ENCODE results near the gene LPP.
A peak's percentile ranks its signal among the peaks of the same experiment; 100 is the strongest.

LPP gene

GRCh38 chr3:188664795-188665194 lies 510.8 kb downstream of the LPP start:
- Histone ChIP-seq H3K9me3 (ENCODE audit: control insufficient read depth, low read length) (no peaks in the 10 kb centered on the region), H3K4me3 (ENCODE audit: extremely low read depth, insufficient read depth, low read length, poor library complexity, severe bottlenecking) (no peak overlapping the region), H3K27ac (ENCODE audit: low read depth, low read length, severe bottlenecking) (no peak overlapping the region), H3K4me1 (ENCODE audit: control insufficient read depth, insufficient read depth, low read length, poor library complexity, severe bottlenecking) (no peaks in the 10 kb centered on the region), H3K36me3 (ENCODE audit: control insufficient read depth, insufficient read depth, low read length) (peaks cover 5% of the 10 kb centered on the region)
- 88 to 100% methylated on average over 1 of the region's 3 CpGs for WGBS, 2 experiments (ENCODE audit: insufficient coverage in 2 of 2)

DNA sequence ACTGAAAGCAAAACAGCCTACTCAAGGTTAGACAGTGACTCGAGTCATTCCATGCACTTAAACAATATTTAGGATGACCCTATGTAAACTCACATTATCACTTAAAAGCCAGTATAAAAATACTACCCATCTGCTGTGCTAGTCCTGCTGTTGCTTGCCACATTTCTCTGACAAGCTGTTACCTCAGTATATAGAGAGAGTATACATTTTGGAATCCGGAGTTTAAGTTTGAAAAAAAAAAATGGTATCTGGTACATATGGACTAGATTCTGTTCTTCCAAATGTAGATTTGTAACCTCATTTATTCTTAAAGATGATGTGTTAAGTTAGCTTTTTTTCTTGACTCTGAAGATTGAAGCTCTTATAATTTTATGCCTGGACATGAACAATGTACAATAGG lies 514.0 kb downstream of the LPP start:
- Histone ChIP-seq H3K36me3 (ENCODE audit: control insufficient read depth, insufficient read depth, low read length) (peaks cover 5% of the 10 kb centered on the region), H3K27ac (ENCODE audit: low read depth, low read length, severe bottlenecking) (no peak overlapping the region), H3K4me3 (ENCODE audit: extremely low read depth, insufficient read depth, low read length, poor library complexity, severe bottlenecking) (no peak overlapping the region), H3K4me1 (ENCODE audit: control insufficient read depth, insufficient read depth, low read length, poor library complexity, severe bottlenecking) (peaks cover 8% of the 10 kb centered on the region), H3K9me3 (ENCODE audit: control insufficient read depth, low read length) (no peaks in the 10 kb centered on the region)
- WGBS, 2 experiments (ENCODE audit: insufficient coverage in 2 of 2) = 100% methylated on average over 1 of the region's 2 CpGs; no CpG with 5 or more reads in 1 of the 2 experiments

GRCh38 chr3:188670446-188670845 lies 516.5 kb downstream of the LPP start:
- no peaks in the 10 kb centered on the region for H3K9me3 ChIP-seq (ENCODE audit: control insufficient read depth, low read length)
- H3K36me3 ChIP-seq (ENCODE audit: control insufficient read depth, insufficient read depth, low read length) = peaks cover 5% of the 10 kb centered on the region
- no peak overlapping the region for H3K27ac ChIP-seq (ENCODE audit: low read depth, low read length, severe bottlenecking)
- no peak overlapping the region for H3K4me3 ChIP-seq (ENCODE audit: extremely low read depth, insufficient read depth, low read length, poor library complexity, severe bottlenecking)
- 87 to 92% methylated on average over 1 to 2 of the region's 5 CpGs for WGBS, 2 experiments (ENCODE audit: insufficient coverage in 2 of 2)
- H3K4me1 ChIP-seq (ENCODE audit: control insufficient read depth, insufficient read depth, low read length, poor library complexity, severe bottlenecking) = peaks cover 12% of the 10 kb centered on the region

- H3K9me3 ChIP-seq (ENCODE audit: control insufficient read depth, low read length) = no peaks in the 10 kb centered on the region
- no peak overlapping the region for H3K27ac ChIP-seq (ENCODE audit: low read depth, low read length, severe bottlenecking)
- peaks cover 12% of the 10 kb centered on the region for H3K4me1 ChIP-seq (ENCODE audit: control insufficient read depth, insufficient read depth, low read length, poor library complexity, severe bottlenecking)
- no peak overlapping the region for H3K4me3 ChIP-seq (ENCODE audit: extremely low read depth, insufficient read depth, low read length, poor library complexity, severe bottlenecking)
- 83 to 86% methylated on average over 3 to 4 of the region's 4 CpGs for WGBS, 2 experiments (ENCODE audit: insufficient coverage in 2 of 2)
- H3K36me3 ChIP-seq (ENCODE audit: control insufficient read depth, insufficient read depth, low read length) = peaks cover 5% of the 10 kb centered on the region
These were observed 518.0 kb downstream of the LPP start for GRCh38 chr3:188671971-188672370.

- peaks cover 12% of the 10 kb centered on the region for H3K4me1 ChIP-seq (ENCODE audit: control insufficient read depth, insufficient read depth, low read length, poor library complexity, severe bottlenecking)
- peaks cover 5% of the 10 kb centered on the region for H3K36me3 ChIP-seq (ENCODE audit: control insufficient read depth, insufficient read depth, low read length)
- WGBS, 2 experiments (ENCODE audit: insufficient coverage in 2 of 2) = 100% methylated on average over 1 of the region's 4 CpGs; no CpG with 5 or more reads in 1 of the 2 experiments
- H3K27ac ChIP-seq (ENCODE audit: low read depth, low read length, severe bottlenecking) = no peak overlapping the region
- H3K9me3 ChIP-seq (ENCODE audit: control insufficient read depth, low read length) = no peaks in the 10 kb centered on the region
- no peak overlapping the region for H3K4me3 ChIP-seq (ENCODE audit: extremely low read depth, insufficient read depth, low read length, poor library complexity, severe bottlenecking)
These were observed 518.9 kb downstream of the LPP start for GRCh38 chr3:188672840-188673239.

DNA sequence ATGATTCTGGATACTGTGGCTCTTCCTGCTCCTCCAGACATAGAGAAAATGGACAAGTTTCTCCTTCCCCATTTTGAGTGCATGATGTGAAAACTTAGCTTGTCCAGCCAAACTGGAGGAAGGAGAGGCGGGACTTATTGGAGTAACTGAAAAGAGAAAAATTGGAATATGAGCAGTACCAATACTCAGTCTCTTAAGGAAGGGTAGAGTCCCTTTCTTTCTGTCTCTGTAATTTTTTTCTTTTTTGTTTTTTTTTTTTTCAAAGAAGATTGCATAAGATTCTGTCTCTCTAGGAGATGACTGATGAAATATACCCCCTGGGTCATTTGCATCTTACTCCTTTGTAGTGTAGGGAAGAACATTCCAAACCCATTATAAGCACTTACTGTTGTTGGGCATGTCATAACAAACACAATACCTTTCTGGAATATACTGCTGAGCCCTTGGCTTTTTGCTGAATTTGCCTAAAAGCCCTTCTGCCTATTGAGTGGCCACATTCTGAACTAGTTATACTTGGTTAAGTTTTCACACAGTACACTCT lies 519.8 kb downstream of the LPP start:
- H3K27ac ChIP-seq (ENCODE audit: low read depth, low read length, severe bottlenecking) = no peak overlapping the region
- peaks cover 4% of the 10 kb centered on the region for H3K36me3 ChIP-seq (ENCODE audit: control insufficient read depth, insufficient read depth, low read length)
- no peaks in the 10 kb centered on the region for H3K9me3 ChIP-seq (ENCODE audit: control insufficient read depth, low read length)
- peaks cover 12% of the 10 kb centered on the region for H3K4me1 ChIP-seq (ENCODE audit: control insufficient read depth, insufficient read depth, low read length, poor library complexity, severe bottlenecking)
- no CpG with 5 or more reads among the region's 1 CpG for WGBS, 2 experiments (ENCODE audit: insufficient coverage in 2 of 2)
- H3K4me3 ChIP-seq (ENCODE audit: extremely low read depth, insufficient read depth, low read length, poor library complexity, severe bottlenecking) = no peak overlapping the region

- no CpG with 5 or more reads among the region's 3 CpGs for WGBS, 2 experiments (ENCODE audit: insufficient coverage in 2 of 2)
- peaks cover 13% of the 10 kb centered on the region for H3K4me1 ChIP-seq (ENCODE audit: control insufficient read depth, insufficient read depth, low read length, poor library complexity, severe bottlenecking)
- no peaks in the 10 kb centered on the region for H3K36me3 ChIP-seq (ENCODE audit: control insufficient read depth, insufficient read depth, low read length)
- H3K27ac ChIP-seq (ENCODE audit: low read depth, low read length, severe bottlenecking) = no peak overlapping the region
- no peak overlapping the region for H3K4me3 ChIP-seq (ENCODE audit: extremely low read depth, insufficient read depth, low read length, poor library complexity, severe bottlenecking)
- no peaks in the 10 kb centered on the region for H3K9me3 ChIP-seq (ENCODE audit: control insufficient read depth, low read length)
These were observed 520.6 kb downstream of the LPP start for GRCh38 chr3:188674595-188674994.

GRCh38 chr3:188677344-188677743 lies 523.4 kb downstream of the LPP start:
- H3K4me3 ChIP-seq (ENCODE audit: extremely low read depth, insufficient read depth, low read length, poor library complexity, severe bottlenecking) = no peak overlapping the region
- no CpG with 5 or more reads among the region's 1 CpG for WGBS, 2 experiments (ENCODE audit: insufficient coverage in 2 of 2)

GRCh38 chr3:188680189-188680588 lies 526.2 kb downstream of the LPP start:
- Histone ChIP-seq H3K9me3 (ENCODE audit: control insufficient read depth, low read length) (no peaks in the 10 kb centered on the region), H3K4me1 (ENCODE audit: control insufficient read depth, insufficient read depth, low read length, poor library complexity, severe bottlenecking) (peaks cover 3% of the 10 kb centered on the region), H3K36me3 (ENCODE audit: control insufficient read depth, insufficient read depth, low read length) (no peaks in the 10 kb centered on the region), H3K4me3 (ENCODE audit: extremely low read depth, insufficient read depth, low read length, poor library complexity, severe bottlenecking) (no peak overlapping the region), H3K27ac (ENCODE audit: low read depth, low read length, severe bottlenecking) (peak overlapping the region; percentile 17)
- 100% methylated on average over 1 of the region's 1 CpG; no CpG with 5 or more reads in 1 of the 2 experiments for WGBS, 2 experiments (ENCODE audit: insufficient coverage in 2 of 2)

More at GRCh38 chr3:188677344-188677743, 523.4 kb downstream of the LPP start:
- peaks cover 7% of the 10 kb centered on the region for H3K4me1 ChIP-seq (ENCODE audit: control insufficient read depth, insufficient read depth, low read length, poor library complexity, severe bottlenecking)
- no peak overlapping the region for H3K27ac ChIP-seq (ENCODE audit: low read depth, low read length, severe bottlenecking)
- H3K9me3 ChIP-seq (ENCODE audit: control insufficient read depth, low read length) = no peaks in the 10 kb centered on the region
- no peaks in the 10 kb centered on the region for H3K36me3 ChIP-seq (ENCODE audit: control insufficient read depth, insufficient read depth, low read length)

DNA sequence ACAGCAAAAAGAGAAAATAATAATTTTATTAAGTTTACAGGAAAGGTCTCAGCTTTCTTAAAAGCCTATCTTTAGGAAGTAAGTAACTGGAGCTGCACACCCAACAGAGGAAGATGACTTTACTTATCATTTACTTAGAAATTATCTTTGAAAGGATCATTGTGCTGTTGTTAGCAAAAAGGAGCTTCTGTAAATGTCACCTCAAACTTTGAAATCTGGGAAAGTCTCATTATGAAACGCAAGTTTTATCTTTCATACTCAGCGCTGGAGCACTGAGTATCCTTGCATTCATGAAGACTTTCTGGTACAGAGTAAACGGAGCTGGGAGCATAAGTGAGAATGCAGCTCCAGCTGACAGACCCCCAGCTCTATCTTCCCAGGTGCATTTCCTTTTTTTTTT lies 526.6 kb downstream of the LPP start:
- no peak overlapping the region for H3K4me3 ChIP-seq (ENCODE audit: extremely low read depth, insufficient read depth, low read length, poor library complexity, severe bottlenecking)
- peaks cover 3% of the 10 kb centered on the region for H3K4me1 ChIP-seq (ENCODE audit: control insufficient read depth, insufficient read depth, low read length, poor library complexity, severe bottlenecking)
- no peaks in the 10 kb centered on the region for H3K36me3 ChIP-seq (ENCODE audit: control insufficient read depth, insufficient read depth, low read length)
- H3K27ac ChIP-seq (ENCODE audit: low read depth, low read length, severe bottlenecking) = no peak overlapping the region
- no peaks in the 10 kb centered on the region for H3K9me3 ChIP-seq (ENCODE audit: control insufficient read depth, low read length)
- WGBS, 2 experiments (ENCODE audit: insufficient coverage in 2 of 2) = 80 to 82% methylated on average over 2 to 3 of the region's 3 CpGs

- Histone ChIP-seq H3K4me3 (ENCODE audit: extremely low read depth, insufficient read depth, low read length, poor library complexity, severe bottlenecking) (no peak overlapping the region), H3K9me3 (ENCODE audit: control insufficient read depth, low read length) (no peaks in the 10 kb centered on the region), H3K4me1 (ENCODE audit: control insufficient read depth, insufficient read depth, low read length, poor library complexity, severe bottlenecking) (peaks cover 3% of the 10 kb centered on the region), H3K36me3 (ENCODE audit: control insufficient read depth, insufficient read depth, low read length) (no peaks in the 10 kb centered on the region), H3K27ac (ENCODE audit: low read depth, low read length, severe bottlenecking) (no peak overlapping the region)
- 92 to 100% methylated on average over 2 to 3 of the region's 4 CpGs for WGBS, 2 experiments (ENCODE audit: insufficient coverage in 2 of 2)
These were observed 528.4 kb downstream of the LPP start for GRCh38 chr3:188682316-188682715.

Measured in mesodermal cell (in vitro differentiated cells).